T-helper 2 cell treated with Interferon-gamma antibody and Interleukin-4, amounts not matched to agents 5 μg/mL and 100 μg/mL, for 36 hours (primary cell): ENCODE data around the gene FHL3.

Source experiments
- DNase-seq: peaks from one replicate; pipeline ENCODE4 v3.0.0; 2021; ENCODE audit warnings: low spot score
- H3K27ac Mint-ChIP-seq: one replicate; pipeline ENCODE4 v1.8.0; 2021; ENCODE audit warnings: mild to moderate bottlenecking, mixed read lengths
- H3K27me3 Mint-ChIP-seq: one replicate; pipeline ENCODE4 v1.8.0; 2021; ENCODE audit warnings: low read depth, mixed read lengths
- H3K36me3 Mint-ChIP-seq: one replicate; pipeline ENCODE4 v1.8.0; 2021; ENCODE audit warnings: low read depth, mixed read lengths
- H3K4me1 Mint-ChIP-seq: one replicate; pipeline ENCODE4 v1.8.0; 2021; ENCODE audit warnings: low read depth, mixed read lengths
- H3K4me3 Mint-ChIP-seq: one replicate; pipeline ENCODE4 v1.8.0; 2022; ENCODE audit warnings: mild to moderate bottlenecking, moderate library complexity, mixed read lengths
- H3K9me3 Mint-ChIP-seq: one replicate; pipeline ENCODE4 v1.8.0; 2021; ENCODE audit warnings: mixed read lengths

Gene FHL3

GRCh38 chr1:38028105-38028591, 22.8 kb upstream of the FHL3 start:
- Mint-ChIP-seq H3K27ac (peak overlapping the region; percentile 49), H3K4me1 (peaks cover 35% of the 10 kb centered on the region), H3K4me3 (peak overlapping the region; percentile 20), H3K36me3 (peaks cover 22% of the 10 kb centered on the region), H3K27me3 (no peaks in the 10 kb centered on the region), H3K9me3 (no peaks in the 10 kb centered on the region)
- DNase-seq: peak; percentile 80

GRCh38 chr1:38027201-38028104, 22.1 kb upstream of the FHL3 start:
- DNase-seq: no peak
- peaks cover 24% of the 10 kb centered on the region for H3K36me3 Mint-ChIP-seq
- peak overlapping the region; percentile 36 for H3K27ac Mint-ChIP-seq
- no peak overlapping the region for H3K4me3 Mint-ChIP-seq
- peaks cover 35% of the 10 kb centered on the region for H3K4me1 Mint-ChIP-seq
- H3K9me3 Mint-ChIP-seq: no peaks in the 10 kb centered on the region
- H3K27me3 Mint-ChIP-seq: no peaks in the 10 kb centered on the region

GRCh38 chr1:38026592-38027200, 21.4 kb upstream of the FHL3 start:
- DNase-seq: peak; percentile 40
- Mint-ChIP-seq H3K4me1 (peaks cover 34% of the 10 kb centered on the region), H3K4me3 (no peak overlapping the region), H3K36me3 (peaks cover 31% of the 10 kb centered on the region), H3K27me3 (no peaks in the 10 kb centered on the region), H3K9me3 (no peaks in the 10 kb centered on the region), H3K27ac (no peak overlapping the region)

- Mint-ChIP-seq H3K9me3 (no peaks in the 10 kb centered on the region), H3K27ac (no peak overlapping the region), H3K4me1 (peaks cover 32% of the 10 kb centered on the region), H3K36me3 (peaks cover 34% of the 10 kb centered on the region), H3K4me3 (no peak overlapping the region), H3K27me3 (no peaks in the 10 kb centered on the region)
- no peak for DNase-seq
Observed at GRCh38 chr1:38025664-38026063, 20.4 kb upstream of the FHL3 start.

- Mint-ChIP-seq H3K4me3 (no peak overlapping the region), H3K9me3 (no peaks in the 10 kb centered on the region), H3K27me3 (no peaks in the 10 kb centered on the region), H3K4me1 (peaks cover 28% of the 10 kb centered on the region), H3K36me3 (peaks cover 38% of the 10 kb centered on the region), H3K27ac (no peak overlapping the region)
- no peak for DNase-seq
Observed at GRCh38 chr1:38025233-38025632, 19.9 kb upstream of the FHL3 start.

- no peaks in the 10 kb centered on the region for H3K27me3 Mint-ChIP-seq
- no peak for DNase-seq
- peaks cover 51% of the 10 kb centered on the region for H3K36me3 Mint-ChIP-seq
- H3K27ac Mint-ChIP-seq: no peak overlapping the region
- no peak overlapping the region for H3K4me3 Mint-ChIP-seq
- H3K4me1 Mint-ChIP-seq: peaks cover 10% of the 10 kb centered on the region
- H3K9me3 Mint-ChIP-seq: no peaks in the 10 kb centered on the region
Observed at GRCh38 chr1:38022810-38023209, 17.5 kb upstream of the FHL3 start.

GRCh38 chr1:38021969-38022368, 16.7 kb upstream of the FHL3 start:
- peaks cover 5% of the 10 kb centered on the region for H3K4me1 Mint-ChIP-seq
- no peaks in the 10 kb centered on the region for H3K9me3 Mint-ChIP-seq
- no peak overlapping the region for H3K4me3 Mint-ChIP-seq
- no peak for DNase-seq
- peaks cover 56% of the 10 kb centered on the region for H3K36me3 Mint-ChIP-seq
- no peak overlapping the region for H3K27ac Mint-ChIP-seq
- no peaks in the 10 kb centered on the region for H3K27me3 Mint-ChIP-seq

- H3K27ac Mint-ChIP-seq: no peak overlapping the region
- no peaks in the 10 kb centered on the region for H3K9me3 Mint-ChIP-seq
- DNase-seq: no peak
- H3K4me1 Mint-ChIP-seq: peaks cover 5% of the 10 kb centered on the region
- H3K27me3 Mint-ChIP-seq: no peaks in the 10 kb centered on the region
- H3K4me3 Mint-ChIP-seq: no peak overlapping the region
- H3K36me3 Mint-ChIP-seq: peaks cover 52% of the 10 kb centered on the region
Observed at GRCh38 chr1:38020396-38020795, 15.1 kb upstream of the FHL3 start.

- Mint-ChIP-seq H3K27me3 (no peaks in the 10 kb centered on the region), H3K36me3 (peaks cover 44% of the 10 kb centered on the region), H3K4me1 (peaks cover 13% of the 10 kb centered on the region), H3K4me3 (no peak overlapping the region), H3K9me3 (no peaks in the 10 kb centered on the region), H3K27ac (no peak overlapping the region)
- no peak for DNase-seq
Observed at GRCh38 chr1:38018864-38019343, 13.6 kb upstream of the FHL3 start.

GRCh38 chr1:38015978-38016725, 10.8 kb upstream of the FHL3 start:
- no peaks in the 10 kb centered on the region for H3K27me3 Mint-ChIP-seq
- H3K4me3 Mint-ChIP-seq: no peak overlapping the region
- H3K36me3 Mint-ChIP-seq: peaks cover 38% of the 10 kb centered on the region
- peaks cover 29% of the 10 kb centered on the region for H3K4me1 Mint-ChIP-seq
- no peaks in the 10 kb centered on the region for H3K9me3 Mint-ChIP-seq
- no peak overlapping the region for H3K27ac Mint-ChIP-seq
- no peak for DNase-seq

GRCh38 chr1:38014724-38015424, 9.6 kb upstream of the FHL3 start:
- no peaks in the 10 kb centered on the region for H3K9me3 Mint-ChIP-seq
- H3K4me1 Mint-ChIP-seq: peaks cover 38% of the 10 kb centered on the region
- no peak overlapping the region for H3K4me3 Mint-ChIP-seq
- H3K27ac Mint-ChIP-seq: no peak overlapping the region
- H3K27me3 Mint-ChIP-seq: no peaks in the 10 kb centered on the region
- no peak for DNase-seq
- peaks cover 30% of the 10 kb centered on the region for H3K36me3 Mint-ChIP-seq

GRCh38 chr1:38014171-38014570, 8.9 kb upstream of the FHL3 start:
- DNase-seq: no peak
- Mint-ChIP-seq H3K36me3 (peaks cover 26% of the 10 kb centered on the region), H3K4me3 (peak overlapping the region; percentile 98), H3K4me1 (peaks cover 44% of the 10 kb centered on the region), H3K27me3 (no peaks in the 10 kb centered on the region), H3K27ac (no peak overlapping the region), H3K9me3 (no peaks in the 10 kb centered on the region)

GRCh38 chr1:38013227-38013622, 7.9 kb upstream of the FHL3 start:
- DNase-seq: no peak
- peak overlapping the region; percentile 98 for H3K4me3 Mint-ChIP-seq
- H3K36me3 Mint-ChIP-seq: peaks cover 18% of the 10 kb centered on the region
- no peaks in the 10 kb centered on the region for H3K27me3 Mint-ChIP-seq
- H3K9me3 Mint-ChIP-seq: no peaks in the 10 kb centered on the region
- peaks cover 45% of the 10 kb centered on the region for H3K4me1 Mint-ChIP-seq
- H3K27ac Mint-ChIP-seq: peak overlapping the region; percentile 96
